Measurements from ENCODE around the gene ZBTB44.

The ZBTB44 gene

GRCh38 chr11:130209128-130209932 lies 105.4 kb downstream of the ZBTB44 start:
- DNase-seq (ENCODE audit: low read depth): no peak
- no peak for TF ChIP-seq CTCF (IDR thresholded peaks at IDR 0.05; ENCODE audit: low read depth, low read length, missing control alignments)
- H3K4me3 ChIP-seq (ENCODE audit: low read depth, low read length): no peak overlapping the region
- in situ Hi-C loops (cut with HindIII; ENCODE audit: low sequenced_read_pairs): loop anchor here (25.0 kb wide), 2 partner anchors 178 to 678 kb away; no protein-coding TSS in a partner anchor

GRCh38 chr11:130208241-130209127 lies 106.2 kb downstream of the ZBTB44 start:
- in situ Hi-C loops (cut with HindIII; ENCODE audit: low sequenced_read_pairs): loop anchor here (25.0 kb wide), 2 partner anchors 179 to 679 kb away; no protein-coding TSS in a partner anchor
- no peak for DNase-seq (ENCODE audit: low read depth)
- H3K4me3 ChIP-seq (ENCODE audit: low read depth, low read length): no peak overlapping the region
- no peak for TF ChIP-seq CTCF (IDR thresholded peaks at IDR 0.05; ENCODE audit: low read depth, low read length, missing control alignments)

- in situ Hi-C loops (cut with HindIII; ENCODE audit: low sequenced_read_pairs): loop anchor here (25.0 kb wide), 2 partner anchors 181 to 681 kb away; no protein-coding TSS in a partner anchor
- no peak overlapping the region for H3K4me3 ChIP-seq (ENCODE audit: low read depth, low read length)
- no peak for DNase-seq (ENCODE audit: low read depth)
- no peak for TF ChIP-seq CTCF (IDR thresholded peaks at IDR 0.05; ENCODE audit: low read depth, low read length, missing control alignments)
Measured at GRCh38 chr11:130206141-130206540, 108.6 kb downstream of the ZBTB44 start.

GRCh38 chr11:130204703-130205095 lies 110.0 kb downstream of the ZBTB44 start:
- no peak for DNase-seq (ENCODE audit: low read depth)
- no peak for TF ChIP-seq CTCF (IDR thresholded peaks at IDR 0.05; ENCODE audit: low read depth, low read length, missing control alignments)
- no peak overlapping the region for H3K4me3 ChIP-seq (ENCODE audit: low read depth, low read length)
- in situ Hi-C loops (cut with HindIII; ENCODE audit: low sequenced_read_pairs): loop anchor here (25.0 kb wide), 2 partner anchors 183 to 683 kb away; no protein-coding TSS in a partner anchor

GRCh38 chr11:130203766-130204702 lies 110.7 kb downstream of the ZBTB44 start:
- no peak for DNase-seq (ENCODE audit: low read depth)
- TF ChIP-seq CTCF (IDR thresholded peaks at IDR 0.05; ENCODE audit: low read depth, low read length, missing control alignments): no peak
- no peak overlapping the region for H3K4me3 ChIP-seq (ENCODE audit: low read depth, low read length)
- in situ Hi-C loops (cut with HindIII; ENCODE audit: low sequenced_read_pairs): loop anchor here (25.0 kb wide), 2 partner anchors 183 to 683 kb away; no protein-coding TSS in a partner anchor

All from astrocyte of the cerebellum (primary cell).